HG03442 (cell line): ENCODE results near the gene CLSTN2.

Experiments used
- ATAC-seq: cut with Tn5 transposase; IDR thresholded peaks from one replicate; pipeline ENCODE4 v1.9.1; 2021; ENCODE audit warnings: mild to moderate bottlenecking, moderate library complexity; ENCODE audit not compliant: unreplicated experiment

CLSTN2 gene

DNA sequence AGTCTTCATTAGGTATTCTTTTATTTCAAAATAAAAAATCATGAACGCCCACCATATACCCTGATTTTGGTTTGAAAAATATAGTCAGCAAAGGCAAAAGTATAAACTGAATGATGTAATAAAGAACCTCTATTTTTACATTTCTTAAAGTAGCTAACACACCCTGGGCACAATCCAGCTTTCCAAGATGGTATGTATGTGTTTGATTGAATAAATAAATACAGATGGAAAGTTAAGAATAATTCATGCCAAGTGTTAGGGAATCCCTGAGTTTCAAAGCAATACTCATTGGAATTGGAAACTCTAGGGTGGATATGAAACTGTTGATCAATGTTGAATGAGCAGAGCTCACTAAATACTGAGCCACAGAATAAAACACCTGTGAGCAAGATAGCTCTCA, 679.0 kb downstream of the CLSTN2 start:
- no peak for ATAC-seq

DNA sequence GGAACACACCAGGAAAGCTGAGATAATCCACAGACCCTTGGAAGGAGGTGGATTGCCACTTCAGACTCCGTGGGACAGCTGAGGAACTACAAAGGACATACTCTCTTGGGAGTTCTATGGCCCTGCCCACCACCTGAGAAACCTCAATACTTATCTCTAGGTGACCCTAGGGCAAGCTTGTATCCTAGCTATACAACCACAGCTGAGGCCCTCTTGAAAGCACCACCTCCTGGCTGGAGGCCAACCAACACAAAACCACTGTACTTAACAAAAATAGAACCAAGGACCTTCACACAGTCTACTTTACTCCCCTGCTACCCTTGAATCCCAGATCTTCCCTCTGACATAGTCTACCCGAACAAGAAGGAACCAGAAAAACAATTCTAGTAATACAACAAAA, 682.1 kb downstream of the CLSTN2 start:
- ATAC-seq: no peak

DNA sequence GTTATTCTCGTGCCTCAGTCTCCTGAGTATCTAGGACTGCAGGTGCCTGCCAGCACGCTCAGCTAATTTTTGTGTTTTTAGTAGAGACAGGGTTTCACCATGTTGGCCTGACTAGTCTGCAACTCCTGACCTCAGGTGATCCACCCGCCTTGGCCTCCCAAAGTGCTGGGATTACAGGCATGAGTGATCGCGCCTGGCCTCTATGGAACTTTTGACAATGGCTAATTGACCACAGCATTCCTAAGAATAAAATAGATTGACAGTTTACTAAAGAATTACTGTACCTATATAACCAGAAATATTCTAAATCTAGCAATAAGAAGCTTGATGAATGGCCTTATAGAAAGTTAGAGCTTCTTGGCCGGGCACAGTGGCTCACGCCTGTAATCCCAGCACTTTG, 691.9 kb downstream of the CLSTN2 start:
- ATAC-seq: no peak
